Measurements from ENCODE around the gene VPS51.

Gene VPS51

DNA sequence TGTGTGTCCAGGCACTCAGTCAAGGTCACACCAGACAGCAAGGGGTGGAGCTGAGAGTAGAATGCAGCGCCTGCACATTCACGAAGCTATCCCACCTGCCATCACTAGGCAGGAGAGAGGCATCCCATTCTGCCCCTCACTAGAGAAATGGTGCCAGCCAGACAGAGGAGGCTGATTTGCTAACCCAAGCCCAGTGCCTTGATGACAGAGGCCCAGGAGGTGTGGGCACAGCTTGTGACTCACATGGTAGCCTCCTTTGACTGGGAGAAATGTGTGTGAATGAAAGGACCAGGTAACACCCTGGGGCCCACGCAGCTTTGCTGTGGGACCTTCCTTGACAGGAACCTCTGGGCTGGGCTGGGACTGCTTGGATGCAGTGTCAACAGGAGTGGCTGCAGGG lies 32.5 kb upstream of the VPS51 start:
- no peak overlapping the region for H3K4me3 ChIP-seq (ENCODE audit: low read depth, low read length)
- no peak for DNase-seq (ENCODE audit: low read depth)

DNA sequence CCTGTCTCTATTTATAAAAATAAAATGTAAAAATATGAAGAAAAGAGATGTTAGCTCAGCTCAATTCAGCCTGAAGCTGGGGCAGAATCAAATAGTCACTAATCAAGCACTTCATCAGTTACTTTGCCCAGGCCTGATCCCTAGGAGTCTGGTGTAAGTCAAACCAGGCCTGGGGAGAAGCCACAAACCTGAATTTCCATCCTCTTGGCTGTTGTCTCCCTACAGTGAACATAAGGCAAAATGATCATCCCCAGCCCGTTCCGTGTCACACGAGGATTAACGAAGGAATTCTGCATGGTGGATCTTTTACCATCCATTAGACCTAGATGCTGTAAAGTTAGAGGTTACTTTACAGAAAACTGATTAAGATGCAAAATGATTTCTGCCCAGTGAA lies 31.2 kb upstream of the VPS51 start:
- TF ChIP-seq, protein P1, sequence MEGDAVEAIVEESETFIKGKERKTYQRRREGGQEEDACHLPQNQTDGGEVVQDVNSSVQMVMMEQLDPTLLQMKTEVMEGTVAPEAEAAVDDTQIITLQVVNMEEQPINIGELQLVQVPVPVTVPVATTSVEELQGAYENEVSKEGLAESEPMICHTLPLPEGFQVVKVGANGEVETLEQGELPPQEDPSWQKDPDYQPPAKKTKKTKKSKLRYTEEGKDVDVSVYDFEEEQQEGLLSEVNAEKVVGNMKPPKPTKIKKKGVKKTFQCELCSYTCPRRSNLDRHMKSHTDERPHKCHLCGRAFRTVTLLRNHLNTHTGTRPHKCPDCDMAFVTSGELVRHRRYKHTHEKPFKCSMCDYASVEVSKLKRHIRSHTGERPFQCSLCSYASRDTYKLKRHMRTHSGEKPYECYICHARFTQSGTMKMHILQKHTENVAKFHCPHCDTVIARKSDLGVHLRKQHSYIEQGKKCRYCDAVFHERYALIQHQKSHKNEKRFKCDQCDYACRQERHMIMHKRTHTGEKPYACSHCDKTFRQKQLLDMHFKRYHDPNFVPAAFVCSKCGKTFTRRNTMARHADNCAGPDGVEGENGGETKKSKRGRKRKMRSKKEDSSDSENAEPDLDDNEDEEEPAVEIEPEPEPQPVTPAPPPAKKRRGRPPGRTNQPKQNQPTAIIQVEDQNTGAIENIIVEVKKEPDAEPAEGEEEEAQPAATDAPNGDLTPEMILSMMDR (IDR thresholded peaks at IDR 0.05; ENCODE audit: insufficient read depth, low read depth, low read length, missing control alignments), result no peak
- no peak for DNase-seq (ENCODE audit: low read depth)
- H3K4me3 ChIP-seq (ENCODE audit: low read depth, low read length), result no peak overlapping the region

More for the DNA sequence above, 32.5 kb upstream of the VPS51 start:
- TF ChIP-seq, protein P1 (IDR thresholded peaks at IDR 0.05; ENCODE audit: insufficient read depth, low read depth, low read length, missing control alignments), result no peak

DNA sequence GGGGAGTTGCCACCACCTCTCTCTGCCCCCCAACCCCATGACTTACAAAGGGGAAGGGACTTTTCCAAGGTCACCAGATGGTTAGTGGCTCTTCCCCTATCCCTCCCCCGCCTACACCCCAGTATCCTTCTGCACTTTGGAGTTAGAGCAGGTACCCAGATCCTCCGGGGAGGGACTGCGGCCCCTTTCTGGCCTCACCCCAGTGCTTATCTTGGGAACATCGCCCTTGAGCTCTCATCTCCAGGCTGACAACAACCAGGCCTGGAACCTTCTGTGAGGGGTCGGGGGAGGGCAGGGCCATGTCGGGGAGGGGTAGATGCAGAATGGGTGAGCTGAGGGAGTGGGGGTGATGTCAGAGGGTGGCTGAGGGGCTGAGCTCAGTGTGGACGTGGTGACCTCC lies 30.2 kb upstream of the VPS51 start:
- DNase-seq (ENCODE audit: low read depth), result no peak
- H3K4me3 ChIP-seq (ENCODE audit: low read depth, low read length), result no peak overlapping the region
- TF ChIP-seq, protein P1 (IDR thresholded peaks at IDR 0.05; ENCODE audit: insufficient read depth, low read depth, low read length, missing control alignments), result no peak

DNA sequence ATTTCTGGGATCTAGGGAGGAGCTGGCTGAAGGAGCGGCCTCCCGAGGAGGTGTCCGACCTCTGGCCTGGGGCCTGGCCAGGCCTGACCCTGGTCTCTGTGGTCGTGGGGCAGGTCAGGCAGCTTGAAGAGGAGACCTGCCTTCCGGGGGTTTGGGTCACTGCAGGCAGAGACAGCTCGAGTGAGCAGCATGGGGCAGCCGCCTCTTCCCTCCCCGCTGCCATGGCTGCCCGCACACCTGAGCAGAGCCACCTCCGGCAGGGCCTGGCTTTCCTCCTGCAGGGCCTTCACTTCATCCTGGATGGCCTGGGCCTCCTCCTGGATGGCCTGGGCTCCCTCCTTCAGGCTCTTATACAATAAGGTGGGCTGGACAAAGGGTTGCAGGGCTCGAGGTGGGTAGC lies 29.7 kb upstream of the VPS51 start:
- DNase-seq (ENCODE audit: low read depth), result no peak
- H3K4me3 ChIP-seq (ENCODE audit: low read depth, low read length), result no peak overlapping the region
- TF ChIP-seq, protein P1 (IDR thresholded peaks at IDR 0.05; ENCODE audit: insufficient read depth, low read depth, low read length, missing control alignments), result no peak

DNA sequence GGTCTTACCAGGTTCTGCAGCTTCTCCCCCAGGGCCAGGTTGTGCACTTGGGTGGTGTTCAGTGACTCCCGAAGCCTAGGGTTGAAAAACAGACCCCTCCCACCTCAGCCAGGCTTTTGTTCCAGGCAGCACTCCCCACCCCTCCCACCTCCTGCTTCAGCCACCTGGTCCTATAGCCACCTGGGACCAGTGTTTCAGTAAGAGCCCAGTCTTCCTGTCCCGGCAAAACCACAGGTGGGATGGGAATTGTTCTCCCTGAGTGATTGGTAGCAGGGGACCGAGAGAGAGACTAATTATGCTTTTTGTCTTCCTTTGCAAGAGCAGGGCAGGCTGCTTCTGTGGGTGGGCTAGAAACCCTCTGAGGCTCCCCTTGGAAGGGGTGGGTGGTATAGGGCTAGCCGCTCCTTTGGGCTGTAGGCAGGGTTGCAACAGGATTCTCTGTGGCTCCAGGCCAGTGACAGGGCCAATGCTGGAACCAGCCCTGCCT lies 29.2 kb upstream of the VPS51 start:
- TF ChIP-seq, protein P1 (IDR thresholded peaks at IDR 0.05; ENCODE audit: insufficient read depth, low read depth, low read length, missing control alignments), result no peak
- H3K4me3 ChIP-seq (ENCODE audit: low read depth, low read length), result no peak overlapping the region
- DNase-seq (ENCODE audit: low read depth), result no peak

DNA sequence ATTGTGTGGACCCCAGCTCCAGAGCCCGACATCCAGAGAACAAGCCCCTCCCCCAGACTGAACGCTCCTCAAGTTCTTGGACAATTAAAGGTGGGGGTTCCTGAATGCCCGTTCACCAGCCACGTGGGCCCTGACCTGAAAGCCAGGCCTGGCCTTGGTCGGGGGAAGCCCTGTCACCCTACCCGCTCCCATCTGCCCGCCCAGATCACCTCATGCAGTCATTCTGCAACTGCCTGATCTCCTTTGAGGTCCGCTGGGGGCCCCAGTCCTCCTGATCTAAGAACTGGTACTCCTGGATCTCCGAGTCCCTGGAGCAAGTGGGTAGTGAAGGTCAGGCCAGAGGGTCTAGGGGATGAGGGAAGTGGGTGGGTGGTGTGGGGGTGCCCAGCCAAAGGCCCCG lies 28.6 kb upstream of the VPS51 start:
- no peak overlapping the region for H3K4me3 ChIP-seq (ENCODE audit: low read depth, low read length)
- TF ChIP-seq, protein P1 (IDR thresholded peaks at IDR 0.05; ENCODE audit: insufficient read depth, low read depth, low read length, missing control alignments), result no peak
- peak; percentile 70 for DNase-seq (ENCODE audit: low read depth)

DNA sequence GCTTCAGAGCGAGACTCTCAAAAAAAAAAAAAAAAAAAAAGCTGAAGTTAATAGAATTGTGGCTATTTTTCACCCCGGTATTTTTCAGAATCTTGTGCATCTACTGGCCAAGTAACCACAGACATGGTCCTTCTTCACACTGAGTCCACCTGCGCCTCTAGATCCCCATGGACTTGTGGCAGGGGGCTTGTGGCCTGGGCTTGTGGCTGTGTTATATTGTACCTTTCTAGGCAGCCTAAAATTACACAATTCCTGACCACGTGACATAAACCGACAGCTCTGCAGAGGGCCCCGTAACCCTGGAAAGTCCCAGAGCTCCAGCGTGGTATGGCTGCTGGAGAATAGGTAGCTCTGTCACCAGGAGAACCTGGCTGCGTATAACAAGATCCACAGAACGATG lies 26.8 kb upstream of the VPS51 start:
- TF ChIP-seq, protein P1 (IDR thresholded peaks at IDR 0.05; ENCODE audit: insufficient read depth, low read depth, low read length, missing control alignments), result no peak
- no peak overlapping the region for H3K4me3 ChIP-seq (ENCODE audit: low read depth, low read length)
- DNase-seq (ENCODE audit: low read depth), result peak; percentile 34
